AG04450 (cell line): ENCODE measurements around the gene INVS. TPM values are rescaled to one million over a fixed set of nuclear protein-coding genes. Genes with fewer than 3 reads are reported as not detected.

Experiments
- CTCF ChIA-PET: fragments of 300-600, 350-600 bp; formaldehyde crosslinking; extraction: SDS; loops from one replicate; lab custom pipeline; 2022; ENCODE audit warnings: antibody characterized with exemption, inconsistent platforms; lab: Charles Lee
- POLR2A ChIA-PET: fragments of 350-600 bp; formaldehyde crosslinking; extraction: SDS; loops from one replicate; lab custom pipeline; 2021; ENCODE audit warnings: antibody characterized with exemption, inconsistent platforms; lab: Yijun Ruan, JAX
- DNase-seq: peaks from one replicate; pipeline ENCODE4 v3.0.0-alpha.2; 2011; ENCODE audit warnings: low read depth, low spot score
- H3K27ac ChIP-seq: one replicate; pipeline ENCODE4 v1.5.1; 2012; ENCODE audit warnings: low read depth, low read length, control low read depth
- H3K27me3 ChIP-seq: one replicate; pipeline ENCODE4 v1.6.0; 2012; ENCODE audit warnings: low read length; ENCODE audit not compliant: control insufficient read depth, insufficient read depth
- H3K4me3 ChIP-seq: 2 replicates; pipeline ENCODE4 v1.5.1; 2011; ENCODE audit warnings: mild to moderate bottlenecking, low read depth, low read length, control low read depth
- H3K9me3 ChIP-seq: 2 replicates; pipeline ENCODE4 v1.5.1; 2012; ENCODE audit warnings: low read length; ENCODE audit not compliant: control insufficient read depth, insufficient read depth
- polyA plus RNA-seq: library from polyadenylated mRNA; depleted of rRNA; stranded (reverse); fragments of >200 nt; gene quantifications from 2 replicates; pipeline ENCODE4 v1.2.3, GENCODE V29; 2011
- TF ChIP-seq, protein P1 (sequence below): IDR thresholded peaks from 2 replicates; pipeline ENCODE4 v1.5.1; 2011; ENCODE audit warnings: low read depth, low read length, control low read depth, inconsistent platforms

INVS gene
- polyA plus RNA-seq, 1 experiment = 22.5 TPM

GRCh38 chr9:100082782-100083181 lies 16.3 kb upstream of the INVS start:
- H3K27me3 ChIP-seq = no peaks in the 10 kb centered on the region
- no peak overlapping the region for H3K4me3 ChIP-seq
- H3K27ac ChIP-seq = no peak overlapping the region
- TF ChIP-seq, protein P1, sequence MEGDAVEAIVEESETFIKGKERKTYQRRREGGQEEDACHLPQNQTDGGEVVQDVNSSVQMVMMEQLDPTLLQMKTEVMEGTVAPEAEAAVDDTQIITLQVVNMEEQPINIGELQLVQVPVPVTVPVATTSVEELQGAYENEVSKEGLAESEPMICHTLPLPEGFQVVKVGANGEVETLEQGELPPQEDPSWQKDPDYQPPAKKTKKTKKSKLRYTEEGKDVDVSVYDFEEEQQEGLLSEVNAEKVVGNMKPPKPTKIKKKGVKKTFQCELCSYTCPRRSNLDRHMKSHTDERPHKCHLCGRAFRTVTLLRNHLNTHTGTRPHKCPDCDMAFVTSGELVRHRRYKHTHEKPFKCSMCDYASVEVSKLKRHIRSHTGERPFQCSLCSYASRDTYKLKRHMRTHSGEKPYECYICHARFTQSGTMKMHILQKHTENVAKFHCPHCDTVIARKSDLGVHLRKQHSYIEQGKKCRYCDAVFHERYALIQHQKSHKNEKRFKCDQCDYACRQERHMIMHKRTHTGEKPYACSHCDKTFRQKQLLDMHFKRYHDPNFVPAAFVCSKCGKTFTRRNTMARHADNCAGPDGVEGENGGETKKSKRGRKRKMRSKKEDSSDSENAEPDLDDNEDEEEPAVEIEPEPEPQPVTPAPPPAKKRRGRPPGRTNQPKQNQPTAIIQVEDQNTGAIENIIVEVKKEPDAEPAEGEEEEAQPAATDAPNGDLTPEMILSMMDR = no peak
- no peak for DNase-seq
- POLR2A ChIA-PET = no interaction called here
- CTCF ChIA-PET = no interaction called here
- H3K9me3 ChIP-seq = no peaks in the 10 kb centered on the region

GRCh38 chr9:100083448-100084127 lies 15.5 kb upstream of the INVS start:
- TF ChIP-seq, protein P1 = no peak
- Histone ChIP-seq H3K27me3 (no peaks in the 10 kb centered on the region), H3K9me3 (no peaks in the 10 kb centered on the region), H3K4me3 (no peak overlapping the region), H3K27ac (no peak overlapping the region)
- ChIA-PET POLR2A (no interaction called here), CTCF (no interaction called here)
- DNase-seq = no peak

DNA sequence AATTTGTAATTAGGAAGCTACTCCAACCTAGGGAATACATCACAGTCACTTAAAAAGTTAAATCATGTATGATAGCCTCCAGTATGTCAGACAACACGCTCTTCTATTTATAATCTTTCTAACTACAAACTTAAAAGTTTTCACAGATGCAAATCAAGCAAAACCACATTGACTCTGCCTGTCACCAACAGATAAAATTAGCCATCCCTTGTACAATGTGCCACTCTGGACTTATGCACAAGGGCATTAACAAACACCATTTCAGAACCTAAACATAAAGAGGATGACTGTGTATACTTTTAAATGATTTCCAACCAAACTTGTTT lies 15.0 kb upstream of the INVS start:
- no peak for DNase-seq
- no peak overlapping the region for H3K27ac ChIP-seq
- TF ChIP-seq, protein P1 = no peak
- no peaks in the 10 kb centered on the region for H3K27me3 ChIP-seq
- ChIA-PET CTCF (no interaction called here), POLR2A (no interaction called here)
- H3K4me3 ChIP-seq = no peak overlapping the region
- no peaks in the 10 kb centered on the region for H3K9me3 ChIP-seq

GRCh38 chr9:100084734-100085133 lies 14.3 kb upstream of the INVS start:
- CTCF ChIA-PET = no interaction called here
- TF ChIP-seq, protein P1 = no peak
- no peak overlapping the region for H3K27ac ChIP-seq
- no peak overlapping the region for H3K4me3 ChIP-seq
- no peaks in the 10 kb centered on the region for H3K9me3 ChIP-seq
- POLR2A ChIA-PET = no interaction called here
- H3K27me3 ChIP-seq = no peaks in the 10 kb centered on the region
- no peak for DNase-seq

GRCh38 chr9:100086097-100086635 lies 12.9 kb upstream of the INVS start:
- ChIA-PET POLR2A (no interaction called here), CTCF (no interaction called here)
- DNase-seq = no peak
- Histone ChIP-seq H3K27me3 (no peaks in the 10 kb centered on the region), H3K27ac (no peak overlapping the region), H3K9me3 (no peaks in the 10 kb centered on the region), H3K4me3 (no peak overlapping the region)
- TF ChIP-seq, protein P1 = no peak
